HAP-1 (cell line): ENCODE measurements around the gene TCIRG1.

Experiments
- DNase-seq, 2 experiments: peaks; one replicate each; pipeline ENCODE4 v3.0.0-alpha.2; 2016 to 2020; ENCODE audit warnings: low spot score in 2 of 2
- H3K27me3 ChIP-seq: fragments of 250-450 bp; sonication (Bioruptor Pico); 2 replicates; pipeline ENCODE4 v1.5.1; 2020; ENCODE audit warnings: low read depth, mild to moderate bottlenecking, moderate library complexity
- H3K36me3 ChIP-seq: fragments of 250-450 bp; sonication (Bioruptor Pico); replicated peaks from 2 replicates; pipeline ENCODE4 v1.5.1; 2020; ENCODE audit warnings: mild to moderate bottlenecking
- H3K4me1 ChIP-seq: fragments of 250-450 bp; sonication (Bioruptor Pico); 2 replicates; pipeline ENCODE4 v1.5.1; 2020; ENCODE audit warnings: mild to moderate bottlenecking
- H3K4me3 ChIP-seq: fragments of 250-450 bp; sonication (Bioruptor Pico); 2 replicates; pipeline ENCODE4 v1.5.1; 2020; ENCODE audit warnings: mild to moderate bottlenecking, moderate library complexity
- H3K9me3 ChIP-seq: fragments of 250-450 bp; sonication (Bioruptor Pico); 2 replicates; pipeline ENCODE4 v1.5.1; 2020; ENCODE audit warnings: mild to moderate bottlenecking, moderate library complexity
- in situ Hi-C: fragments of 300-500 bp; cut with MboI; formaldehyde crosslinking; loops from 3 replicates; pipeline ENCODE4 v1.14.3; 2020; ENCODE audit warnings: low sequenced_read_pairs, inconsistent platforms, mixed read lengths

The TCIRG1 gene

DNA sequence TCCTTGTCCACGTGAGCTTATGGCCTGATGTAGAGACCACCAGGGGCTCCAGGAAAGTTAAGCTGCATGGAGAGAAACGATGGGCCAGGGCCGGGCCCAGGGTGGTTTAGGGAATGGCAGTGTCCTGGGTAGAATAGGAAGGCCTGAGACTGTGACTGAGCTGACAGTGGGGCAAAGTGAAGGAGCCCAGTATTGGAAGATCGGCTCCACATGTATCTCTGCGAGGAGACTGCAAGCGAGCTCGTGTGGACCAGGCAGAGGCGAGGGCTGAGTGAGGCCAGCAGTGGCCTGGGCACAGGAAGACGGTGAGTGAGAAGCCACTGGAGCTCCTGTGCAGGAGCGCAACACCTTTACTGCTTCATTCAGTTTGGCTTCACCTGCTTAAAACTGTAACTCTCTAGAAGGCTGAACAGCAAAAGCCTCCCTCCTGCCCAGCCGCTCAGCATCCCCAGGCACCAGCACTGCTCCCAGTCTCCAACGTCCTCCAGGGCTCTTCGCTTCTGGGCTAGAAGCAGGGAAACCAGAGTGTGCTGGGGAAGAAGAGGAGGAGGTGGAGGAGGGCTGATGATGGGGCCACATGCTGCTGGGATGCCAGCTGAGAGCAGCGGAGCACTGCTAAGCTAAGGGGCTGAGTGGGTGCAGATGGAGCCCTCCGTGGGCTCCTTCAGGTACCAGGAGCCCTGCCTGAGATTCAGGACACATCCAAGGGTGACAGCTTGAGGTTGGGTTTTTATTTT, 13.5 kb downstream of the TCIRG1 start:
- no peak for DNase-seq
- Histone ChIP-seq H3K4me3 (no peak overlapping the region), H3K36me3 (peaks cover 25% of the 10 kb centered on the region; the same call in 1 of the 2 replicates), H3K27me3 (no peaks in the 10 kb centered on the region), H3K4me1 (no peaks in the 10 kb centered on the region), H3K9me3 (no peaks in the 10 kb centered on the region)
- in situ Hi-C loops, result no loop called here

DNA sequence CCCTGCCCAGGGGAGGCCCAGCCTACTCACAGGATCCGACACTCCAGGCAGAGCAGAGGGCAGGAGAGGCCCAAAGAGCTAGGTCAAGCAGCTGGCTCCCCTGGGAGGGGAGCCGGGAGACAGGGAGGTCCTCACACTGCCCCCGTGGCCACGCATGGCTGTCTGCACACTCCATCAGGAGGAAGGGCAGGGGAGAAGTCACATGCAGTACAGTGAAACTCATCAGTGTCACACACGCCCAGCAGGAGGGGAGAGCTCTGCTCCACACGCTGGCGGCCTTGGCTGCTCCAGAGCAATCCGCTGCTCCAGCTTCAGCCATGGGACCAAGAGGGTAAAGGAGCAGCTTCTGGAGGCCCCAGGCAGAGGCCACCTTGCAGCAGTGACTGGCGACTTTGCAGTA, 14.3 kb downstream of the TCIRG1 start:
- Histone ChIP-seq H3K9me3 (no peaks in the 10 kb centered on the region), H3K4me3 (no peak overlapping the region), H3K36me3 (peaks cover 25% of the 10 kb centered on the region; the same call in 1 of the 2 replicates), H3K27me3 (no peaks in the 10 kb centered on the region), H3K4me1 (no peaks in the 10 kb centered on the region)
- no peak for DNase-seq
- in situ Hi-C loops, result no loop called here

DNA sequence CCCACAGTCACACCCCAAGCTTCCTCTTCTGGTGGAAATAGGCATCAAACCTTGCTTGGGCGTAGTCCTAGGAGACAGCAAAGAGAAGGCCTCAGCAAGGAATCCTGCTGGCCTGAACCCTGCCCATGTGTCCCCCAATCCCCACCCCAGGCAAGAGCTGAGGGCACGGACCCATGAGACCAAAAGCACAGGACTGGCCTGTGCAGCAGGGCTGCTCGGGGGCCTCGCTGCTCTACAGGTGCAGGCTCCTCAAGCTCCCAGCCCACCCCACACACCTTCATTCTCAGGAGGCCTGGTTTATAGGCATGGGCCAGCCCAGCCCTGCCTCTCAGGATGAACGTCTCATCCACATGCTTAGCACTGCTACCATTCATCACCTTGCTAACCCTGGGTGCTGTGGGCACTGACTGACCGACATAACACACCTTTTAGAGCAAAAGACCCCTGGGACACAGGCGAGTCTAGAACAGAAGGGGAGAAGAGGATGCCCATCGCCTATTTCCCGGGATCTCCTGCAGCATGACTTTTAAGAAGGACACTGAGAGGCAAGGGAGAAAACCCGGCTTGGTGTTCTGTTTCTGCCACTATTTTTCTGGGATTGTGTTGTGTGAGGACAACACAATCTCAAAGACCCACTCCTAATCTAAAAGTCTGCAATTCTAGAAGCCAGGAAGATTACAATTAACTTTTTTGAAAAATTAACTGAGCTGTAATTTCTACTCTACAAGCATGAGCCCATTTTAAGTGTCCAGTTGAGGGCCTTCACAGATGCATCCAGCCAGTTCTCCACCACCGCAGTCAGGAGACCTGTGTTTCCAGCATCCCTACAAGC, 15.4 kb downstream of the TCIRG1 start:
- H3K4me3 ChIP-seq, result no peak overlapping the region
- H3K9me3 ChIP-seq, result no peaks in the 10 kb centered on the region
- H3K4me1 ChIP-seq, result no peaks in the 10 kb centered on the region
- peaks cover 20% of the 10 kb centered on the region; the same call in 1 of the 2 replicates for H3K36me3 ChIP-seq
- no peak for DNase-seq
- H3K27me3 ChIP-seq, result no peaks in the 10 kb centered on the region
- in situ Hi-C loops, result no loop called here

DNA sequence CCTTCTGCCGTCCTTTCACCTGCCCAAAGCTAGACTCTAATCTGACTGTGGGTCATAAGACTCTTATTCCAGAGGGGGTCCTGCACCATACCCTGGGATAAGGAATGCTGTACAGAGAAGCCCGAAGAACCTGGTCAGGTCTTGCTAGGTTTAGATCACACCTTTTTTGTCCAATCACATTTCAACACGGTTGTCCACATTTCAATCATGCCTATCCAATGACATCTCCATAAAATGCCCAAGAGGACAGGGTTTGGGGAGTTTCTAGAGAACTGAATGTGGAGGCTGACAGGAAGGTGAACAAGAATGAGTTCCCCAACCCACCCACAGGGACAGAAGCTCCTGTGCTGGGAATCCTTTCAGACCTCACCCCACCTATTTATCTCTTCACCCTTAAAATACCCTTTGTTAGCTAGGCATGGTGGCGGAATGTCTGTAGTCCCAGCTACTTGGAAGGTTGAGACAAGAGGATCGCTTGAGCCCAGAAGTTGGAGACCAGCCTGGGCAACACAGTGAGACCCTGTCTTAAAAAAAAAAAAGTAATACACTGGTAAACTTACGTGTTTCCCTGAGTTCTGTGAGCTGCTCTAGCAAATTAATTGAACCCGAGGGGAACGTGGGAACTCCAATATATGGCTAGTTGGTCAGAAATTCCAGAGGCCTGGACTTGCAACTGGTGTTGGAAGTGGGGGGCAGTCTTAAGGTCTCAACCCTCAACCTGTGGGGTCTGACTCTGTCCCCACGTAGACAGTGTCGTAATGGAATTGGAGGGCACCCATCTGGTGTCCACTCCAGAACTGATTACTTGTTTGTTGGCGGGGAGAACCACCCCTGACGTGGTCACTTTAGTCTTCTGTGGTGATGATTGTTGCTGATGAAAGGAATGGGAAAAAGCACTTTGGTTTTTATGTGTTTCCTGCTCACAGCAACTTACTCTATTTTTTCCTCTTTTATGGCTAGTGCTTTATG, 17.8 kb downstream of the TCIRG1 start:
- no peak overlapping the region for H3K4me3 ChIP-seq
- peaks cover 18% of the 10 kb centered on the region for H3K36me3 ChIP-seq
- H3K4me1 ChIP-seq, result no peaks in the 10 kb centered on the region
- H3K27me3 ChIP-seq, result no peaks in the 10 kb centered on the region
- DNase-seq, result no peak
- H3K9me3 ChIP-seq, result no peaks in the 10 kb centered on the region
- in situ Hi-C loops, result no loop called here

DNA sequence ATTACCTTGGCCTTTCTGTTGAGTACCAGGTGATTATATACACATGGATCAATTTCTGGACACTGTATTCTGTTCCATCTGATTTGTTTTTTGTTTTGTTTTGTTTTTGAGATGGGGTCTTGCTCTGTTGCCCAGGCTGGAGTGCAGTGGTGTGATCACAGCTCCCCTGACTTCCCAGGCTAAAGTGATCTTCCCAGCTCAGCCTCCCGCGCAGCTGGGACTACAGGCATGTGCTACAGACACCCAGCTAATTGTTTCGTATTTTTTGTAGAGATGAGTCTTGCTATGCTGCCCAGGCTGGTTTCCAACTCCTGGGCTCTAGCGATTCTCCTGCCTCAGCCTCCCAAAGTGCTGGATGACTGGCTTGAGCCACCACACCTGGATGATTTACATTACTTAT, 19.0 kb downstream of the TCIRG1 start:
- DNase-seq, result no peak
- H3K9me3 ChIP-seq, result no peaks in the 10 kb centered on the region
- no peaks in the 10 kb centered on the region for H3K27me3 ChIP-seq
- peaks cover 27% of the 10 kb centered on the region for H3K36me3 ChIP-seq
- H3K4me3 ChIP-seq, result no peak overlapping the region
- H3K4me1 ChIP-seq, result no peaks in the 10 kb centered on the region
- in situ Hi-C loops, result no loop called here

DNA sequence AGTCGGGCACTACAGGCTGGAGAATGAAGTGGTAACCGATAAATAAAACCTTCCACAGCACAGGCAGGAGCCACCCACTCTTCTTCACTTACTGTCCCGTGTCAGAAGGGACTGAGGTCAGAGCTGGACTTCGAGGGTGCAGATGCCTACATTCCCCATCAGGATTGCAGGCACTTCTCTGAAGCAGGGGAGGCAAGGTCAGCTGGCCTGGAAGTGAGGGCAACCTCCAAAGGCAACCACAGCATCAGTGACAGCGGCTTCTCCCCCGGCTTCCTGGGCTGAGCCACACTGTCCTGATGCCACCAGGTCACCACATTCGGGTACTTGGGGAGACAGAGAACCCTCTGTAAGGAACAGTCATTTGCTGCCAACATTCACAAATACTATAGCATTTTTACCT, 22.7 kb downstream of the TCIRG1 start:
- Histone ChIP-seq H3K9me3 (no peaks in the 10 kb centered on the region), H3K27me3 (no peaks in the 10 kb centered on the region), H3K4me3 (no peak overlapping the region), H3K4me1 (no peaks in the 10 kb centered on the region), H3K36me3 (peaks cover 53% of the 10 kb centered on the region)
- in situ Hi-C loops, result no loop called here
- DNase-seq, result no peak

DNA sequence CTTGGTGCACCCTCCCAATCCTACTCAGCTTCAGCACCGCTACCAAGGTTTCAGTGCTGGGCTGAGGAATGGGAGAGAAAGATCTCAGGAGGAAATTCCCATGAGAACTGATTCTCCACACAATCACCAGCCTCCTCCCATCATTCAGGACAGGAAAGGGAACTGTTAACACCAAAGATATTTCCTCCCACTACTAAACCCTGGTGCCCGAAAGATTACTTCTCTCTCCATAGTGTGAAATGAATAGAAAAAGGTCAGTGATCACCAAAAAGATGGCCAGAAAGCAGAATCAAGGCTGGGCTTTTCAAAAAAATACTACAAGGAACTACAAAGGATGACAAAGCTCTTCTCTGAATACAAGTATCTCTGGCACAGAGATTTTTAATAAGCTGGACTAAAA, 26.1 kb downstream of the TCIRG1 start:
- peaks cover 72% of the 10 kb centered on the region for H3K36me3 ChIP-seq
- no peaks in the 10 kb centered on the region for H3K27me3 ChIP-seq
- no peak overlapping the region for H3K4me3 ChIP-seq
- no peak for DNase-seq
- in situ Hi-C loops, result no loop called here
- H3K9me3 ChIP-seq, result no peaks in the 10 kb centered on the region
- no peaks in the 10 kb centered on the region for H3K4me1 ChIP-seq

DNA sequence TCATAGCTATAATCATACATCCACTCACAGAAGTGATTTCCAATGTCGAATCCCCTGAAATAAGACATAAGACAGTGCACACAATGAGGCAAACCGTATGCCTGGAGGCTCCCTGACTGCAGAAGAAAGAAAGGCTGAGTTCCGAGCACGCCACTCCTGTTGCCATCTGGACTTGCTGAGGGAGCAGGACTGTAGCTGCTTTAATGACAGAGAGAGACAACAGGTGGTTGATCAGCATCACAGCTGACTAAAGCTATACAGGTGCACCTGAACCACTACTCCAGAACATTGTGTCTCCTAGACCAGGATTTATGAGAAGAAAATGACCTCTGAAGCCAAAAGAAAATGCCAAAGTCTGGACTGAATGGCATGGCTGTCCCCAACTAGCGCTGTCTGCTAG, 27.0 kb downstream of the TCIRG1 start:
- in situ Hi-C loops, result no loop called here
- Histone ChIP-seq H3K9me3 (no peaks in the 10 kb centered on the region), H3K36me3 (peaks cover 74% of the 10 kb centered on the region), H3K4me1 (no peaks in the 10 kb centered on the region), H3K27me3 (no peaks in the 10 kb centered on the region), H3K4me3 (no peak overlapping the region)
- DNase-seq, result no peak

DNA sequence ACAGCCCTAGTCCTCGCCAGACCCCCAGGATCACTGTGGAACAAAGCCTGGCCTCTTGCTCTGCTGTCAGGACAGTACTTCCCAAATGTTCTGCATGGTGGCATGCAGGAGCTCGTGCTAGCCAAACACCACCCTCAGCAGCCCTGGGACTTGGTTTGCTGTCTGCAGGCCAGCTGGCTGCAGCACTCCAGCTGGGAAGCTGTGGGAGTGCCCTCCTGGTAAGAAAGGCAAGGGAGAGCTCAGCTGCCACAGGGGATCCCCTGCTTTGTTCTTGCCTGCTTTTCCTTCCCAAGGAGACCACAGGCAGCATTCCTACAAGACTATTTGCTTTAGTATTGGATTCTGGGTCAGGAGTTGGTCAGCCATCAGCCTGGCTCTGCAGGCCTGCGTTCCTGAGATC, 27.9 kb downstream of the TCIRG1 start:
- H3K9me3 ChIP-seq, result no peaks in the 10 kb centered on the region
- H3K27me3 ChIP-seq, result no peaks in the 10 kb centered on the region
- H3K36me3 ChIP-seq, result peaks cover 71% of the 10 kb centered on the region
- DNase-seq, result no peak
- no peaks in the 10 kb centered on the region for H3K4me1 ChIP-seq
- in situ Hi-C loops, result no loop called here
- H3K4me3 ChIP-seq, result no peak overlapping the region

DNA sequence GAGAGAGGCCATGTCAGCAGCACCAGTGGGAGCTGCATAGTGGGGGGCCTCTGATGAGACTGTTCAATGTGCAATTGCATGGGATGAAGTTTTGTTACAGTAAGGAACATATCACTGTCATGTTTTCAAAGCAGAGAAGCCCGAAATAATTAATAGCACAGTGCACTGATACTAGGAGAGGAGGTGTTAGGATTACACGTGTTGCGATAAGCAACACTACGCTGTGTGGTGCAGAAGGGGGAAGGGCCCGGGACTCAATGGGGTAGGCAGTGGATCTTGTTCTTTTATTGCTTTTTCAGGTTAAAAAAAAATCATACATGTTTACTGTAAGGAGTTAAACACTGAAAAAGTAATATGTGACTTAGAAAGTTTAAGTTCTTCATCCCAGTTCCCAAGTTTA, 29.2 kb downstream of the TCIRG1 start:
- Histone ChIP-seq H3K4me1 (no peaks in the 10 kb centered on the region), H3K4me3 (no peak overlapping the region), H3K36me3 (peaks cover 60% of the 10 kb centered on the region), H3K27me3 (no peaks in the 10 kb centered on the region), H3K9me3 (no peaks in the 10 kb centered on the region)
- DNase-seq, result no peak
- in situ Hi-C loops, result no loop called here

DNA sequence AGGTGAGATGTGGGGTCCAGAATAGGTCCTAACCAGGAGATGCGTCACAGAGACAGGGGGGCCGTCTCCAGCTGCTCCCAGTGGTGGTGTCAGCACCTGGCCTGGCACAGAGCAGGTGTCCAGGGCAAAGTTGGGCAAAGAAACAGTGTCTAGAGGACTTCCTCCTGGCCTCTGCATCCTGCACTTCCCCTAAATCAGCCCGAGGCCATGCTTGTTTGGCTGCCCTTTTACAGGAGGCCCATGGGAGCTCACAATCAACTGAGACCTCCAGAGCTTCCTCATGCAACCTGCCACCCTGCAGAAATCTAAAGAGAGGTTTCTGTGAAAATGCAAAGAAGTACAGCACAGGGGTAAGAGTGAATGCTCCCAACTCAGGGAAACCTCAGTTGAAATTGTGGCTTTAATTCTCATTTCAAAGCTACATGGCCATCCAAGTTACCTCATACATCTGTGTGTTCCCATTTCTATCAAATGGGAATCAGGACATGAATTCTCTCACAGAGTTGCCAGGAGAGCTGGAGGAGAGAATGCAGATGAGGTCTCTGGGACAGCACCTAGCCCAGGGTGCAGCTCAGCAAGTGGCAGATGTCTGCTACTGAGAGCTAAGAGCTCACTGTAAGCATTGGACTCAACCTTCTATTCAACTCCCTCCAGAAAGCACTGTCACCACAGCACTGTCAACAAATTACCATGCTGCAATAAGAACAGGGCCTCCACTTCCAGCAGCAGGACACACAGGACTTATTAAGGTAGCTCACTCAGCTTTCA, 32.6 kb downstream of the TCIRG1 start:
- in situ Hi-C loops, result no loop called here
- no peak for DNase-seq
- Histone ChIP-seq H3K27me3 (no peaks in the 10 kb centered on the region), H3K9me3 (no peaks in the 10 kb centered on the region), H3K36me3 (peaks cover 29% of the 10 kb centered on the region), H3K4me1 (no peaks in the 10 kb centered on the region), H3K4me3 (no peak overlapping the region)

DNA sequence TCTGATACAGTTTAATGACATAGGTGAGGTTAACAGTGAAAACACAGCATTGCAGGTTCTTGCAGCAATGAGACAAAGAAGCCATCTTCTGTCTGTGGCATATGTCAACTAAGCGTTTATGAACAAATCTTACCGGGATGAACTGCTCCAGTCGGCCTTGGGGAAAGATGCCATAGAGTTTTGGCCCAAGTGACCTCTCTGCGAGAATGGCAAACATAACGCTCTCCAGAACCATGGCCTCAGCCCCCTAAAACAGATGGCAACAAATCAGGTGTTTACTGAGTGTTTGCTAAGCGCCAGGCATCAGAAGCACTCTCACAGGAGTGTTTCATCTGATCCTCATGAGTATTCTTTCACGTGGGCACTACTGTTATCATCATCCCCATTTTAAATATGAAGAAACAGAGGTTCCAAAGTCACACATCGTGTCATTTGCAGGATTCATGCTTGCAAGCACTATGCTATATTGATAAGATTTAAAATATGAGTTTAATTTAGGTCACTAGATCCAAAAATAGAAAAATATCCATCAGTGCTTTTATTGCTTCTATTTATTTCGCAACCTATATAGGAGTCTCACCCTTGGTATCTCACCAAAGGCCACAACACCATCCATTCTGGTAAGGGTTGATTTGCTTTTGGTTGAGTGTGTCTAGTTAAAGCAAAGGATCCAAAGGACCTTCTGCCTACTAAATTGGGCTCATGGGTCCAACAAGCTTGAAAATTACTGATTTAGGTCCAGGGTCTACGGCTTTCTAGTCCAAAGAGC, 35.9 kb downstream of the TCIRG1 start:
- H3K27me3 ChIP-seq, result no peaks in the 10 kb centered on the region
- H3K36me3 ChIP-seq, result peaks cover 12% of the 10 kb centered on the region
- no peak overlapping the region for H3K4me3 ChIP-seq
- H3K9me3 ChIP-seq, result no peaks in the 10 kb centered on the region
- H3K4me1 ChIP-seq, result no peaks in the 10 kb centered on the region
- DNase-seq, result no peak
- in situ Hi-C loops, result no loop called here
